Activated naive CD8-positive, alpha-beta T cell (primary cell): ENCODE data around the gene FRMD8.
"Not testable (repeated sequence)": the region's sequence is repeated elsewhere in the genome, so short reads cannot be mapped to it uniquely, and the experiment has no call there.

ENCODE experiments used
- H3K27ac Mint-ChIP-seq: one replicate; pipeline ENCODE4 v1.8.0; 2021; ENCODE audit warnings: mixed read lengths
- H3K27me3 Mint-ChIP-seq: one replicate; pipeline ENCODE4 v1.8.0; 2021; ENCODE audit warnings: mixed read lengths
- H3K36me3 Mint-ChIP-seq: one replicate; pipeline ENCODE4 v1.8.0; 2021; ENCODE audit warnings: mixed read lengths
- H3K4me1 Mint-ChIP-seq: one replicate; pipeline ENCODE4 v1.8.0; 2021; ENCODE audit warnings: low read depth, mixed read lengths
- H3K4me3 Mint-ChIP-seq: one replicate; pipeline ENCODE4 v1.8.0; 2021; ENCODE audit warnings: mild to moderate bottlenecking, mixed read lengths
- H3K9me3 Mint-ChIP-seq: one replicate; pipeline ENCODE4 v1.8.0; 2021; ENCODE audit warnings: low read depth, mixed read lengths

Gene FRMD8

DNA sequence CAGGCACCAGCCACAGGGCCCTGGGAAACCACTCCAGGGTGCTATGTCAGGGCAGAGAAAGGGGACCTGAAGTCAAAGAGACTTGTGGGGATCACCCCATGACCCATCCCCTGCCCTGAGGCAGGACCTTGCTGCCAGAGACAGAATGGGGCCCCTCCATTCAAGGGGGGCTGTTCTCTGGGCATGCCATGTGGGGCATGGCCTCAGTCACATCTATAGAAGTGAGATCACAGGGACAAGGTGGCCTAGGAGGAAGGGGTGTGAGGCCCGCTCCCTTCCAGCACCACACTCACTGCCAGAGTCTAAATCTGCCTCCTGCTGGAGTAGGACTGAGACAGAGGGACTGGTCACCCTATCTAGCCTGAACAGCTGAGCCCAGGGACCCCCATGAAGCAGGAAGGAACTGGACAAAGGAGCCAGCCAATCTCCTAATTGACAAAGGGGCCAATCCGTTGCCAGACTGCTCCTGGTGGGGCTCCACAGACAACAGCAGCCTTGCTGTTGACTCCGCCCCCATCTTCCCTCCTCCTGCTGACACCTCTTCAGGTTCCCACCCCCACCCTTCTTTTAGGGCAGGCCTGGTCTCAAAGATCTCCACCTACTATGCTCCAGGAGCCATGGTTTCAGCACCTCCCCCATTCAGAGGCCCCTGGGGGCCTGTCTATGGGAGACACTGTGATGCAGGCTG is 62.1 kb downstream of the FRMD8 start:
- Mint-ChIP-seq H3K4me1 (peaks cover 13% of the 10 kb centered on the region), H3K27ac (no peak overlapping the region), H3K9me3 (no peaks in the 10 kb centered on the region), H3K4me3 (no peak overlapping the region), H3K36me3 (peaks cover 2% of the 10 kb centered on the region), H3K27me3 (no peaks in the 10 kb centered on the region)

DNA sequence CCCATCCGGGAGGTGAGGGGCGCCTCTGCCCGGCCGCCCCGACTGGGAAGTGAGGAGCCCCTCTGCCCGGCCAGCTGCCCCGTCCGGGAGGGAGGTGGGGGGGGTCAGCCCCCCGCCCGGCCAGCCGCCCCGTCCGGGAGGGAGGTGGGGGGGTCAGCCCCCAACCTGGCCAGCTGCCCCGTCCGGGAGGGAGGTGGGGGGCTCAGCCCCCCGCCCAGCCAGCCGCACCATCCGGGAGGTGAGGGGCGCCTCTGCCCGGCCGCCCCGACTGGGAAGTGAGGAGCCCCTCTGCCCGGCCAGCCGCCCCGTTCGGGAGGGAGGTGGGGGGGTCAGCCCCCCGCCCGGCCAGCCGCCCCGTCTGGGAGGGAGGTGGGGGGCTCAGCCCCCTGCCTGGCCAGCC is 64.9 kb downstream of the FRMD8 start:
- H3K9me3 Mint-ChIP-seq, H3K36me3 Mint-ChIP-seq, H3K27me3 Mint-ChIP-seq, H3K4me3 Mint-ChIP-seq, H3K27ac Mint-ChIP-seq: not testable (repeated sequence)
- peaks cover 25% of the 10 kb centered on the region for H3K4me1 Mint-ChIP-seq

DNA sequence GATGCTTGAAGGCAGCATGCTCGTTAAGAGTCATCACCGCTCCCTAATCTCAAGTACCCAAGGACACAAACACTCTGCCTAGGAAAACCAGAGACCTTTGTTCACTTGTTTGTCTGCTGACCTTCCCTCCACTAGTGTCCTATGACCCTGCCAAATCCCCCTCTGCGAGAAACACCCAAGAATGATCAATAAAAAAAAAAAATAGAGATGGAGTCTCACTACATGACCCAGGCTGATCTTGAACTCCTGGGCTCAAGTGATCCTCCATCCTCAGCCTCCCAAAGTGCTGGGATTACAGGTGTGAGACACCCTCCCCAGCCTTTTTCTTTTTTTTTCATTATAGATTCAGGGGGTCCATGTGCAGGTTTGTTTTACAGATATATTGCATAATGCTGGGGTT is 65.8 kb downstream of the FRMD8 start:
- not testable (repeated sequence) for H3K36me3 Mint-ChIP-seq

DNA sequence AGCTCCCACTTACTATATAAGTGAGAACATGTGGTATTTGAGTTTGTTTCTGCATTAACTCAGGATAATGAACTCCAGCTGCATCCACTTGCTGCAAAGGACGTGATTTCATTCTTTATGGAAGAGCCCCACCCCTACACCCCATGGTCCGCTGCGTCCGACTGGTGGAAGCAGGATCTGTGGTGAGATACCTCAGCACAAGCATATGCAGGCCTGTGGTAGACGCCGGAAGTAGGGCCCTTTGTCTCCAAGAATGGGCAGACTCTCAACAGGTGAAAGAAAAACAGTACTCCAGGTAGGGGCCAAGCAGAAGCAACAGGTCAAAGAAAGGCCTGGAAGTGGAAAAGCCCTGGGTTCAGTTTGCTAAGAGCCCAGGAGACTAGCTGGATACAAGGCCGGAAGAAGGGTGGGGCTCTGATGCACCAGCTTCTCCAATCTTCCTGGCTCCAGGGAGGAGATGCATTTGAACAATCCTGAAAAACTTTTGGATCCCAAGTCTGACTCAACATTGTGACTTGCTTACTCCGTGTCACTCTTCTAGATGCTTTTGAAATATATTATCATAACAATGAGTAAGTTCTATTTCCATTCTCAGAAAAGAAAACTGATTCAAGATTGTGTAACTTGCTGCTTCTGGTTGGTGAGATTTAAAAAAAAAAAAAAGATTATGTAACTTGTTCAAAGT is 66.5 kb downstream of the FRMD8 start:
- H3K27me3 Mint-ChIP-seq = no peaks in the 10 kb centered on the region
- no peaks in the 10 kb centered on the region for H3K9me3 Mint-ChIP-seq
- H3K36me3 Mint-ChIP-seq = peaks cover 3% of the 10 kb centered on the region
- H3K27ac Mint-ChIP-seq = peak overlapping the region; percentile 34
- H3K4me1 Mint-ChIP-seq = peaks cover 30% of the 10 kb centered on the region
- peak overlapping the region; percentile 31 for H3K4me3 Mint-ChIP-seq

More for the DNA sequence above, 65.8 kb downstream of the FRMD8 start:
- H3K27ac Mint-ChIP-seq, H3K27me3 Mint-ChIP-seq, H3K9me3 Mint-ChIP-seq, H3K4me3 Mint-ChIP-seq: not testable (repeated sequence)
- H3K4me1 Mint-ChIP-seq = peaks cover 28% of the 10 kb centered on the region

DNA sequence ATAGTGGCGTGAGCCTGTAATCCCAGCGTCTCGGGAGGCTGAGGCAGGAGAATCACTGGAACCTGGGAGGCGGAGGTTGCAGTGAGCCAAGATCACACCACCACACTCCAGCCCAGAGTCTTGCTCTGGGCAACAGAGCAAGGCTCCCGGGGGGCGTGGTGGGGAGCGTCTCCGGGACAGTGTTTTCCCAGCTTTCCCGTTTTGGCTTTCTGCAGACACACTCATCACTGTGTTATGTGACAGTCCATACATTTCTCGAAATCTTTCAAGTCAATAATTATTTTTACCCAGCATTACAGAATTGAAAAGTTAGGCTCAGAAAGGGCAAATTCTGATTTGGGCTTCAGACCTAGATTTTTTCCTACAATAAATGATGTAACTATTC is 67.9 kb downstream of the FRMD8 start:
- no peaks in the 10 kb centered on the region for H3K9me3 Mint-ChIP-seq
- H3K27me3 Mint-ChIP-seq = no peaks in the 10 kb centered on the region
- peak overlapping the region; percentile 89 for H3K27ac Mint-ChIP-seq
- peak overlapping the region; percentile 91 for H3K4me3 Mint-ChIP-seq
- peaks cover 30% of the 10 kb centered on the region for H3K4me1 Mint-ChIP-seq
- H3K36me3 Mint-ChIP-seq = peaks cover 3% of the 10 kb centered on the region

DNA sequence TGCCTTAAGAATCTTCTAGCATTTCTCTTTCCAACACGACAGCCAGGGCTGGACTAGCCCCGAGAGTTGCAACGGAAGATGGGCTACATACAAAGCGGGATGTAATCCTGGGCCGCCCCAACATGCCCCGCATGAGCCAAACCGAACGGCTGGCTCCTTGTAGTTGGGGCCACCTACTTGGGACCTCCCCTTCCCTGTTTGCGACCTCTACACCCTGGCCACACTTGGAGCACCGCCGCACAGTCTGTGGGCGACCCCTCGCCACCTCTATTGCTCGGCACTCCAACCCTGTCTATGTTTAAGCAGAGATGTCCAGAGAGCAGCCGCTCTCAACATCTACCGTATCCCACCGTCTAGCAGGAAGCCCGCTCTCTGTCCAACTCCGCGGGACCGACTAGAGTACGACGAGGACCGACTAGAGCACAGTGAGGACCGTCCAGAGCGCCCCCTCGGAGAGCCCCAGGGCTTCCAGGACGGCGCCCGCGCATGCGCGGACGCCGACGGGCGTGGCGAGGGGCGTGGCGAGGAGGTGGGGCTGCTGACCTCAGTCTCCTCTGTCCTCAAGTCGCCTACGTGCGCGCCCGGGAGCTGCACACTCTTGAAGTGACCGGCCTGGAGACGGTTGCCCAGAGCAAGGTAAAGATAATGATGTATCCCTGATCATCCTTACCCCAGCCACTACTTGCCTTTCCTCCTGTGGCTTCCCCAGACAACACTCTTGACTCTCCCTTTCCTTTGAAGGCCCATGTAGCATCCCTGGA is 68.4 kb downstream of the FRMD8 start:
- no peaks in the 10 kb centered on the region for H3K9me3 Mint-ChIP-seq
- H3K27me3 Mint-ChIP-seq = no peaks in the 10 kb centered on the region
- peaks cover 30% of the 10 kb centered on the region for H3K4me1 Mint-ChIP-seq
- peak overlapping the region; percentile 91 for H3K4me3 Mint-ChIP-seq
- peak overlapping the region; percentile 89 for H3K27ac Mint-ChIP-seq
- peaks cover 3% of the 10 kb centered on the region for H3K36me3 Mint-ChIP-seq

DNA sequence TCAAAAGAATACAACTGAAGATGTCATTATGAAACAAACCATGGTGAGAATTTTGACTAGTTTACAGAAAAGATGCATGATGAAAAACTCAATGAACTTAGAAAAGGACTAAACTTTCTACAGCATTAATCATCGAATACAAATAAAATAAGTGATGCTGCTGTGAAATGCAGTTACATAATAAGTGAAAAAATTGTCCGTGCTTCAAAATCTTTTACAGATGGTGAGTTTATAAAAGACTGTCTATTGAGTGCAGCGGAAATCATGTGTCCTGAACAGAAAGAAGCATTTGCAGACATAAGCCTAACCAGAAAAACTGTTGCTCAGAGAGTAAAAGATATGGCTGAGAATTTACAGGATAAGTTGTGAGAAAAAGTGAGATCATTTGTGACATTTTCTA is 70.0 kb downstream of the FRMD8 start:
- Mint-ChIP-seq H3K27ac (peak overlapping the region; percentile 23), H3K4me3 (peak overlapping the region; percentile 72), H3K9me3 (no peaks in the 10 kb centered on the region), H3K4me1 (peaks cover 30% of the 10 kb centered on the region), H3K27me3 (no peaks in the 10 kb centered on the region), H3K36me3 (peaks cover 3% of the 10 kb centered on the region)

DNA sequence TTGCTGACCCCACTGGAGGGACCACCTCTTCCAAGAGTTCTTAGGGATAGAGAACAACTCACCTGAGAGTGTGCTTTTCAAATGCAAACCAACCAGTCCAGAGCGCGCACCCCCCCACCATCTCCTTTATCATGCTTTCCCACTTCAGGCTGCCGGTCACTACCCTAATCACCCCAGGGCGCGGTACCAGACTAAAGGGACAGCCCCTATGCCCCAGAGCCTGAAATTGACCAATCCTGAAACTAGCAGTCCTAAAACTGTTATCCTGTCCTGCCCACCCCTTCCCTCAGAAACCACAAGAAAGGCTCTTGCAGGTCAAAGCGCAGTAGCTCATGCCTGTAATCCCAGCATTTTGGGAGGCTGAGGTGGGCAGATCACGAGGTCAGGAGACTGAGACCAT is 73.1 kb downstream of the FRMD8 start:
- Mint-ChIP-seq H3K27ac (no peak overlapping the region), H3K27me3 (no peaks in the 10 kb centered on the region), H3K4me1 (peaks cover 18% of the 10 kb centered on the region), H3K36me3 (peaks cover 3% of the 10 kb centered on the region), H3K9me3 (no peaks in the 10 kb centered on the region), H3K4me3 (no peak overlapping the region)
